Fibroblast of upper back skin (primary cell): ENCODE measurements around the gene ADCY2.
A peak's percentile ranks its signal among the peaks of the same experiment; 100 is the strongest.

Source experiments
- DNase-seq: peaks from one replicate; pipeline ENCODE4 v3.0.0-alpha.2; 2013

Gene ADCY2

GRCh38 chr5:7850395-7851239, 454.7 kb downstream of the ADCY2 start, which contains the start of gene CFAP90:
TSS of gene CFAP90 (minus strand) at chr5:7851133. CDS start at chr5:7851021, 112 bp downstream.
- DNase-seq, result peak; percentile 29

- no peak for DNase-seq
These were observed 455.3 kb downstream of the ADCY2 start for GRCh38 chr5:7851240-7851592.

GRCh38 chr5:7851617-7852289, 455.8 kb downstream of the ADCY2 start:
- no peak for DNase-seq

- DNase-seq, result no peak
These were observed 456.6 kb downstream of the ADCY2 start for GRCh38 chr5:7852542-7852941.

- DNase-seq, result no peak
These were observed 457.1 kb downstream of the ADCY2 start for GRCh38 chr5:7852988-7853387.

- DNase-seq, result no peak
These were observed 459.7 kb downstream of the ADCY2 start for GRCh38 chr5:7855611-7856010.

GRCh38 chr5:7856855-7857254, 460.9 kb downstream of the ADCY2 start:
- peak; percentile 22 for DNase-seq

- DNase-seq, result no peak
These were observed 461.4 kb downstream of the ADCY2 start for GRCh38 chr5:7857361-7857760.

- DNase-seq, result no peak
These were observed 462.1 kb downstream of the ADCY2 start for GRCh38 chr5:7857926-7858632.

- no peak for DNase-seq
These were observed 470.3 kb downstream of the ADCY2 start for GRCh38 chr5:7866196-7866595.

GRCh38 chr5:7867260-7867659, 471.3 kb downstream of the ADCY2 start:
- no peak for DNase-seq

- DNase-seq, result no peak
These were observed 472.5 kb downstream of the ADCY2 start for GRCh38 chr5:7868427-7868772.

- peak; percentile 91 for DNase-seq
These were observed 473.0 kb downstream of the ADCY2 start, which contains the start of the genes FASTKD3 and MTRR for GRCh38 chr5:7868773-7869473. TSS of gene FASTKD3 (minus strand) at chr5:7869031. CDS start at chr5:7868083, 948 bp downstream. TSS of gene MTRR (plus strand) at chr5:7869148. CDS start at chr5:7870795, 1,647 bp downstream.

- no peak for DNase-seq
These were observed 473.7 kb downstream of the ADCY2 start for GRCh38 chr5:7869474-7870136.

GRCh38 chr5:7871653-7872052, 475.7 kb downstream of the ADCY2 start:
- DNase-seq, result no peak

- no peak for DNase-seq
These were observed 476.7 kb downstream of the ADCY2 start for GRCh38 chr5:7872517-7873130.

- DNase-seq, result no peak
These were observed 477.3 kb downstream of the ADCY2 start for GRCh38 chr5:7873216-7873615.

- DNase-seq, result no peak
These were observed 478.7 kb downstream of the ADCY2 start for GRCh38 chr5:7874639-7875038.

GRCh38 chr5:7875151-7875550, 479.2 kb downstream of the ADCY2 start:
- DNase-seq, result no peak

GRCh38 chr5:7876867-7877266, 480.9 kb downstream of the ADCY2 start:
- peak; percentile 48 for DNase-seq

- DNase-seq, result no peak
These were observed 481.9 kb downstream of the ADCY2 start for GRCh38 chr5:7877851-7878250.

GRCh38 chr5:7878381-7878873, 482.5 kb downstream of the ADCY2 start:
- DNase-seq, result peak; percentile 21
